T-helper 22 cell (primary cell): Measurements from ENCODE around the gene SYCE3.

Experiments used
- DNase-seq: peaks from one replicate; pipeline ENCODE4 v3.0.0-alpha.2; 2020; ENCODE audit warnings: low read depth

Gene SYCE3

DNA sequence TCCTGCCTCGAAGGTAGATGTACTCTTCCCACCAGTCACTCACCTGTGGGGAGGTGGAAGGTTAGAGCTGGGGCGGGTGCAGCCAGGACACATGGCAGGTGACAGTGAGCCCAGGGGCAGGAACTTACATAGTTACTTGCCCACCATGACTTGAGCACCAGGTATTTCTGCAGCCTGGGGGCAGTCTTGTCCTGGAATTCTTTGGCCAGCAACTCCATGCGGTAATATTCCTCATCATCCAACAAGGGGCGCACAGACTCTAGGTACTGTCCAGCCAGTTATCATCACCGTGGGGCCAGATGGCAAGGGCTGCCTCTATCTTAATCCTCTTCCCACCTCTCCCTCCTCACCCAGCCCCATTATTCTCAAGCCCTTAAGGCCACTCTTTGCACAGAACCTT, 13.4 kb upstream of the SYCE3 start:
- no peak for DNase-seq

DNA sequence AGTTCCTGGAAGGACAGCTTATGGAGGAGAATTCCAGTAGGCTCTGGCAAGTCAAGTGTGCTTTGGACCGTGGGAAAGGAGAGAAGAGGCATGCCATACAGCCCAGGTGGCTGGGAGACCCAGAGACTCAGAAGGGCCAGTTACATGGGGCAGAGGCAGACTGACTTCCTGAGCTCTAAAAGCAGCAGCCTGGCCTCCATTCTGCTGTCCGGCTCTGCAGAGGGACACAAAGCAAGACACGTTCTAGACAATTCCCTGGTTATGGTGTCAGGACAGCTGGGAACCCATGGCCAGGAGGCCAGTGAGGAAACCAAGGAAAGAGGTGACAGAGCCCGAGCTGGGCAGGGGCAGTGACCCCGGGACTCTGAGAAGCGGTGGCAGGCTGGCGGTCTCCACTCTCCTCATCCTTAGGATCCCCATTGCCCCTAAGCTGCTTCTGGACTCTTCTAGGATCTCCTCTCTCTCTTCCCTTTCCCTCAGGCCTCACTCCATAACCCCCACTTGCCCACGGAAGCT, 12.8 kb upstream of the SYCE3 start:
- no peak for DNase-seq

DNA sequence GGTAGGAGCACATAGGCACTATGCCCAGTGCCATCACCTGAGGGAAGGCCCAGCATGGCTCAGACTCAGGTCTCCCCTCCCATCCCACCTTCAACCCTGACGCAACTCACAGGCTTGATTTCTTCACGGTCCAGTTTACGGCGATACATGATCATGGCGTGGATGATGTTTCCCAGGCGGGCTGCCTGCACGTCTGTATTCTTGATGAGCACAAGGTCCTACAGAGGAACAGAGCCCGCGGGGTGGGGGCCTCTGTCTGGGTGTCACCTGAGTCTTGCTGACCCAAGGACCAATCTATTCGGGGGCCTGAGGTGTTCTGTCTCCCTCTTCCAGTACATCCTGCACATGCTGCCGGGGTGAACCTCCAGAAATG, 11.7 kb upstream of the SYCE3 start:
- DNase-seq = no peak

DNA sequence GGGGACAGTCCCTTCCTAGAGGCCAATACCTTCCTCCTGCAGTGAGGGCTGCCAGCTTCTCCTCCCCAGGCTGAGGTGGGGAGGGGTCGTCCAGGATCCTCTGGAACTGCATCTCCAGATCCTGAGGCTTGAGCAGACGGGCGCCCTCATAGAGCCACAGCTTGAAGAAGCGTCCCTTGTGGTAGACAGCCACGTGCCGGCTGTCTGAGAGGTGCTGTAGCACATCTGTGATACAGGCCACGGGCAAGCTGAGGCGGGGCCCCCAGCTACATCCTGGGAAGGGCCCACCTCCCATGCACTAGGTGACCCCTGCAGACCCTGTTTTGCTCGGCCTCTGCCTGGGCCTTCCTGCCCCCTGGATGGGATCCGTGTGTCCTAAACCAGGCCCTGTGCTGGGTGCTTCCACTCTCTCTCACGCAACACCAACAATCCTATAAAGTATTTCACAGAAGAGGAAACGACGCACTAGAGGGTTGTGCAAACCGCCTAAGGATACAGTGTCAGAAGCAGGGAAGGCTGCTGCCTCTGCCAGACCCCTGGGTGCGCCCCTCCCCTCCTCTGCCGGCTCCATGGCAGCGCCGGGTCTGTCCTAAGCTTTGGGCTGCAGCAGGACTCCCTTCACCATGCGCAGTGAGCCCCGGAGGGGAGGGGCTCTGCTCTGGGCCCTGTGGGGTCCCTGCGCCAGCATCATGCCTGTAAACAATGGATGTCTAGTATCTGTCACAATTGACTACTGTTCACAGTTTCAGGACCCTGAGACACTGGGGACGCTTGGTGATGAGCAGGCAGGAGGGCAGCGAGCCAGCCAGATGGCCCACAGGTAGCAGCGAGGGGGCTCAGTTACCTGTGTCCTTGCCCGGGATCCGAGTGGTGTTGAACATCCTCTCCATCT, 11.0 kb upstream of the SYCE3 start:
- no peak for DNase-seq

DNA sequence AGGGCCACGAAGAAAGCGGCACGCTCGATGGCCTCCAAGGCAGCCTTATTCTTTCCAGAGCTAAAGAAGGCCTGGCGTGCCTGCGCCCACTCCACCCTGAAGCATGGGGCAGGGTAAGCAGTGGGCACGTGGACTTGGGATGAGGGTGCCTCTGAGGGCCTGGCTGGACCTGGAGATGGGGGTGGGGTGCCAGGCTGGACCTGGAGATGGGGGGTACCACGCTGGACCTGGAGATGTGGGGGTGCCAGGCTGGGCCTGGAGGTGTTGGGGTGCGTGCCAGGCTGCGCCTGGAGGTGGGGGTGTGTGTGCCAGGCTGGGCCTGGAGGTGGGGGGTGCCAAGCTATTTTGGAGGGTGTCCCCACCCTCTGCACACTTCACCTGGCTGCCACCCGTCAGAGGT, 10.2 kb upstream of the SYCE3 start:
- DNase-seq = no peak

DNA sequence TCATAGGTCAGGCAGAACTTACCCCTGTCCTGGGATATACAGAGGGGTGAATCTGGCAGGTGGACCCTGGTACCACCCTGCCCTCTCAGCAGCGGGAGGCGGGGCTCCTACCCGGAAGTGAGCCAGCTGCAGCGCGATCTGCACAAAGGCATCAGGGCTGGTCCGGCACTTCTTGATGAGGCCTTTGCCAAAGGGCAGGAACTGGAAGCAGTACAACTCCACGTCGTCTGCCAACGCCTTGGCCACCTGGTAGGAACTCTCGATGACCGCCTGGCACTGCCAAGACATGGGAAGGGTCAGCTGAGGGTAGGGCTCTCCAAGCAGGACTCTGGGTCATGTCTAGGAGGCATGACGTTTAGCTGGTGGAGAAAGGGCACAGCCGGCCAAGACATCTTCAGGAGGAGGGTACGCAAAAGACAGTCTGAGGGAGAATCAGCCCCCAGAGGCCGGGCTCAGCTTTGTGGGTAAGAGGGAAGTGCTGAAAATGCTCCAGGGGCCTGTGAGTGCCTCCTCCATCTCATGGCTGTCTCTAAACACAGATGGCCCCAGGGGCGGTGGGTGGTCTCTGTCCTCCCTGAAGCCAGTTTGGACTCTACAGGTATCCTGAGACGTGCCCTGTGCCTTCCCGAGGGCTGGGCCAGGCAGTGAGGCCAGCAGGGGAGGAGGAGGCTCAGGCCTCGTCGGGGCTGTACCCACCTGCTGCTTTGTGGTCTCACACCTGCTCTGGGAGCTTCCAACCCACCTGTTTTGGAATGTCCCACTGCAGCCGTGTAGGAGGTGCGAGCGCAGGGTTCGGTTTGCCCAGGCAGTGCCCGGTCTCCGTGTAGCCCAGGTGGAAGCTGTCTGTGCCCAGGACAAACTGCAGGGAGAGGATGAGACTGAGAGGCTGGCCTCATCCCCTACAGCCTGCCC, 8.8 kb upstream of the SYCE3 start:
- DNase-seq = no peak

DNA sequence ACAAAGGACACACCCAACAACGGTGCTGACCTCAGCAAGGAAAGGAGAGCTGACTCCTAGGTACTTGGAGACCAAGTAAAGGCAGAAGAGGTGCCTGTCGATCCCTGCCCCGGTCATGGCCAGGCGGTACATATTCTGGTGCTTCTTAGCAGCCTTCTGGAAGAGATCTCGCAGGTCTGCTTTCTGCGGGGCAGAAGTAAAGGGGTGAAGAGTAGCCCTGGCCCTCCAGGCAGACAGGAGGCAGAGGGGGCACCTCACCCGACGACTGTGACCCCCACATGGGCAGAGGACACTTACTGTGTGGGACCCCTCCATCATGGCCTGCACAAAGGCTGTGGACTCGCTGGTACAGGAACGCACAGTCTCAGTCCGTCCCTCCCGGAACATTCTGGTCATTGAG, 8.1 kb upstream of the SYCE3 start:
- no peak for DNase-seq

DNA sequence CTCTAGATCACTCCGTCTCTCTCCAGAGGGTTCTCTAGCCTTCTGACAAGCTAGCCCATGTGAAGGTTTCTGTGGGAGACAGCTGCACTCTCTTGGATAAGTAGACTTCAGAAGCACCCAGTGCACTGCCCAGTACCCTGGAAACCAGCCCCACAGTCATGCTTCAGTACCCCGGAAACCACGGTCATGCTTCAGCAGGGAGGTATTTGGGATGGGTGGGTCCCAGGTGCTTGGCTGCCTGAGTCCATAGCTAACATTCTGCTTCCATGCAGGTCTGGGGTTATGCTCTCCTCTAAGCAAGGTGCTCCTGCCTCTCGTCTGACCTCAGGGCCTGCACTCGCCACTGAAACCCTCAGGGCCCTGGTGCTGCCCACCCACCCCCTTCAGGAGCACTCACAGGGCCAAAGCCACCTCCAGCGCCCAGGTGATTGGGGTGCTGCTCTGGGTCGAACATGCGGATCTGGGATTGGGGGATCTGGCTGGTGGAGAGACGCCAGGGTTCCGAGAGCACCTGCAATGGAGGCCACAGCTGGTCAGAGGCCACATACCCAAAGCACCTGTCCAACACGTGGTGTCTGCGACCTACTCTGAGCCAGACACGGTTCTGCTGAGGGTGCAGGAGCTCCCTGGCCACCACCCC, 7.3 kb upstream of the SYCE3 start:
- DNase-seq = no peak

DNA sequence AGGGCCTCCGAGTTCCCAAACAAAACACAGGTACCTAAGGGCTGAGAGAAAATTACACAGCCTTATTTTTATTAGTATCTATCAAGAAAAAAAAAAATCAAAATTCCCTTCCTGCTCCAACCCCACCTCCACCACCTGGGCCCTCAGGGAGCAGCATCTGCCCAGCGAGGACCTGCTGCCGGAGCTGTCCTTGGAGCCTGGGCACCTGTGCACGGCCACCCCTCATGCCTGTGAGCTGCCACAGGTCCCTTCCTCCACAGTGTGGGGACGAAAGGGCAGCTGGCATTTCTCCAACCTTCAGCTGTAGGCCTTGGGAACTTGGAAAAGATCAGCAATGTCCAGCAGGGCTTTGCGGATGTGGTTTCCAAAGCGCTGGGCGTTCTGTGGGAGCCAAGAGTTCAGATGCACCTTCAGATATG, 6.3 kb upstream of the SYCE3 start:
- DNase-seq = no peak

DNA sequence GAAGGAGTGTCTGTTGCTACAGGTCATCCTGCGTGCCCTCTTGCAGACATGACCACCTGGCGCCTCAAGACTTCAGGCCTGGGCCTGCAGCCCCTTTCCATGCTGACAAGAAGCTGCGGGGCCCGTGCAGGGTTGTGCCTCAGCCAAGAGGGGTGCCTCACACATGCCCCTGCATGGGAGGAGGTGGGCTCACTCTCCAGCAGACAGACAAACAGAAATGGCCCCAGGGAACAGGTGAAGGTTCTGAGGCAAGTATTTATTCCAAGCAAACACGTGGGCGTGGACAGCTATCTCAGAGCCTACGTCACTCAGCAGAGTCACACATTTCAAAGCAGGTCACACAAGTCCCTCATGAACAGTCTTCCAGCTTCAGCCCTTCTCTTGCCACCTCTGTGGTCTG, 5.9 kb upstream of the SYCE3 start:
- no peak for DNase-seq

DNA sequence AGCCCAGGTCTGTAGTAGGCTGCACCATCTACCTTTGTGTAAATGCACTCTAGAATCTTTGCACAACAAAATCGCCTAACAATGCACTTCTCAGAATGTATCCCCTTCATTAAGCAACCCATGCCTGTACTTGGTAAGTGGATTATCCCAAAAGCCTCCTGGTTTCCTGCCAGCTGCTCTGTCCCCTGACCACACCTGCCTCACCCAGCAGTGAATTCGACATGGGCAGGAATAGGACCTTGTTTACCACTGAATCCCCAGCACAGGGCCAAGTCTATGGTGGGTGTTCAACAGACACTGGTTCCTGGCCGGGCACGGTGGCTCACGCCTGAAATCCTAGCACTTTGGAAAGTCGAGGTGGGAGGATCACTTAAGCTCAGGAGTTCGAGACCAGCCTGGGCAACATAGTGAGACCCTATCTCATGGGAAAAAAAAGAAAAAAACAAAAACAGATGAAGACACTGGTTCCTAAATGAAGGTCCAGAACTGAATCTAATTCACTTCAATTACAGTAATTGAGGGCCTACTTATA, 5.1 kb upstream of the SYCE3 start:
- no peak for DNase-seq

DNA sequence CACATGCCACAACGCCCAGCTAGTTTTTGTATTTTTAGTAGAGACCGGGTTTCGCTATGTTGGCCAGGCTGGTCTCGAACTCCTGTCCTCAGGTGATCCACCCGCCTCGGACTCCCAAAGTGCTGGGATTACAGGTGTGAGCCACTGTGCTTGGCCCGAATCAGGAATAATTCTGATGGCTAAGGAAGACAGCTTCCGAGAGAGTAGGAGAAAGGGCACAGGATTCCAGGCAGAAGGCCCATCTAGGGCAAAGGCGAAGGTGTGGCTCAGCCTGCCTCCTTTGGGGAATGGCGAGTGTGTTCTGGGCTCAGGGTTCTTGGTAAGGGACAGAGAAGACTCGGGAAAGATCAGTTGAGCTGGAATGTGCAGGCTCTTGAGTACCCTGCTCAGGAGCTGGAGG, 1.6 kb upstream of the SYCE3 start:
- DNase-seq = no peak

DNA sequence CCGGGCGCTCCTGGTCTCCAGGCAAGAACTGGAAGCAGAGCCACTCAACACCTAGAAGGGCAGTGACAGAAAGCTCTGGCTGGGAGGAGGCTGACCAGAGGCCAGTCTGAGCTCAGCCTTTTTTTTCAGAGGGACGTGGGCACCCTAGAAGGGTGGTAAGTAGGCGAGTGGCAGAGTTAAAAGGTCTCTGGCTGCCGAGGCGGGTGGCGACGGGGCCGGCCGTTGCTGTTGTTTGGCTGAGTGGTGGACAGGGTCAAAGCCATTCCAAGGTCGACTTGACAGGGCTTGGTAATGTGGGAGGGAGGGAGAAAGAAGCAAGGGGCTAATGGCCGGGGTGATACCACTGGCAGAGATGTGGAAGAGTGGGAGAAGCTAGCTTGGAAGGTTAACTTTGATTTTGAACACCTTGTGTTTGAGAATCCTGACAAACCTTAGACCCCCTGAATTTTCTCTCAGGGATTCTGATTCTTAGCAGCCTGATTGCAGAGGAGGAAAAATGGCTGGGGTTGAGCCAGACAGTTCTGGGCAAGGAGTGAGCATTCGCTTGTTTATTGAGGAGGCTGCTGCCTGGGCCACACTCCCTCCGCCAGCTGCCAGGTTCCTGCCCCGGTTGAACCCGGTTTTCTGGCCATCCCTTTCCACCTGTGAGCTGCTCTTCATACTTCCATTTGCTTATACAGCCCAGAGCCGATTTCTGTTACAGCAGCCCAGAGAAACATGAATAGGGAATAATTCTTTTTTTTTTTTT, 868 bp upstream of the SYCE3 start:
- no peak for DNase-seq

DNA sequence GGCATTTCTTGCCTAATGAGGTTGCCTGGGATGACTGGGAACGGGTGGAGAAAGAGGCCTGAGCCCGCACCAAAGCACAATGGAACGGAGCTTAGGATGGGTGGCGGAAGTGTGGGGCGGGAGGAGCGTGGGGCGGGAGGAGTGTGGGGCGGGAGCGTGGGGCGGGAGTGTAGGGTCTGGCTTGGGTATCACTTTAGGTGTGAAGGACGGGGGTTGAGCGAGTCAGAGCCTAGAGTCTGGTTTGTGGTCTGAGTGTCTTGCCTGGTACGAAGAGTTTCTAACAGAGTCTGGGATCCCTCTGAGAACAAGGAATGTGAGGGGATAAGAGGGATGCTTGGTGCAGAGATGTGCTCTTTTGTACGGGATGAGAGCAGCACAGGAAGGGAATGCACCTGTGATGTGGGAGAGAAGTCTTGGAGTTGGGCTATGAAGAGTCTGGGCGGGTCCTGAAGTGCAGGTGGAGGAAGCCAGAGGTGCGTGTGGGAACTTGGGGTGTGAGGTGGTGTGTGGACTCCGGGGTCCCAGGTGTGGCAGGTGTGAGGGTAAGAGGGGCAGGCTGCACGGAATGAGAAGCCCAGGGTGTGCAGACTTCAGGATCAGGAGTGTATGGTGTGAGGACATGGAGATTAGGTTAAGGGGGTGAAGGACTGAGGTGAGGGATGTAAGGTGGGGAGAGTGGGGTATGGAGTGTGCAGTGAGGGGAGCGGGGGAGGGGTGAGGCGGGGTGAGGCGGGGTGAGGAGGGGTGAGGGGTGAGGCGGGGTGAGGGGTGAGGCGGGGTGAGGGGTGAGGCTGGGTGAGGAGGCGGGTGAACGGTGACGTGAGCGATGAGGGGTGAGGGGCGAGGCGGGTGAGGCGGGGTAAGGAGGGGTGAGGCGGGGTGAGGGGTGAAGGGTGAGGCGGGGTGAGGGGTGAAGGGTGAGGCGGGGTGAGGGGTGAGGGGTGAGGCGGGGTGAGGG, 1.0 kb downstream of the SYCE3 start:
- DNase-seq = no peak

DNA sequence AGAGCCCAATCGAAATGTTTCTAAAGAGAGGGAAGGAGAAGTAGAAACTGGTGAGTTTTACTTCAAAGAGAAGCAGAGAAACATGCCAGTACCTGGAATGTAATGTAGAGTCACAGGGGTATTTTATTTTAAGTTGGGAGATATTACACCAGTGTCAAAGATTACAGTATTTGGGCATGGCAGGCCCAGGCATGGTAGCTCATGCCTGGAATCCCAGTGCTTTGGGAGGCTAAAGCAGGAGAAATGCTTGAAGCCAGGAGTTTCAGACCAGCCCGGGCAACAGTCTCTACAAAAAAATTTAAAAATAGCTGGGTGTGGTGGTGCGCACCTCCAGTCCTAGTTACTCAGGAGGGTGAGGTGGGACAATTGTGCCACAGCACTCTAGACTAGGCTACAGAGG, 2.7 kb downstream of the SYCE3 start:
- DNase-seq = no peak

DNA sequence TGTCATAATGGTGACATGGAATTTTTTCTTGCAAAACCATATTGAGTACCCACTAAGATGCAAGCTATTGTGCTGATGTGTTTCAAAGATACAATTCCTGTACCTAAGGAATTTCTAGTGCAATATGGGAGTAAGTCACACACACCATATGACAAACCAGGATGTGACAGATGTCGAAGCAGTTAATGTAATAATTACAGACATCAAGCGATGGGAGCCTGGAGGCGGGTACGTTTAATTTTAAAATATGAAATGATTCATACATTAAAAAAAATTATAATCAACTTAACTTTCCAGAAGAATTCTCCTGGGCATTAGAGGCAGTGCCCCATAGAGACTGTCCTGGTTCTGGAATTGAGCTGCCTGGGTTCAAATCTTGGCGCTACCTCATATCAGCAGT, 6.0 kb downstream of the SYCE3 start:
- no peak for DNase-seq

DNA sequence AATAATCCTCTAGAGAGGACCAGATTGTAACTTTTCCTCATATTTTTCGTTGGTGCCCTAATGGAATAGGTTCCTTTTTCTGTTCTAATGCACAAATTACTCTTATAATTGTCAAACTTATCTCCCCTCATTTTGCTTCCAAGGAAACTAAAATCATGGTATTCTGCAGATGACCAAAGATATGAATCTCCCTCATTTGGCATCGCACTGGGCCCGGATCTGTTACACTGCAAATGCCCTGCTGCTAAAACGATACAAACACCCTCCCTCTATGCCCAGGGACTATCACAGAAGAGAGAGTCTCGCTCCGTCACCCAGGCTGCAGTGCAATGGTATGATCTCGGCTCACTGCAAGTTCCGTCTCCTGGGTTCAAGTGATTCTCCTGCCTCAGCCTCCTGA, 9.4 kb downstream of the SYCE3 start:
- no peak for DNase-seq

DNA sequence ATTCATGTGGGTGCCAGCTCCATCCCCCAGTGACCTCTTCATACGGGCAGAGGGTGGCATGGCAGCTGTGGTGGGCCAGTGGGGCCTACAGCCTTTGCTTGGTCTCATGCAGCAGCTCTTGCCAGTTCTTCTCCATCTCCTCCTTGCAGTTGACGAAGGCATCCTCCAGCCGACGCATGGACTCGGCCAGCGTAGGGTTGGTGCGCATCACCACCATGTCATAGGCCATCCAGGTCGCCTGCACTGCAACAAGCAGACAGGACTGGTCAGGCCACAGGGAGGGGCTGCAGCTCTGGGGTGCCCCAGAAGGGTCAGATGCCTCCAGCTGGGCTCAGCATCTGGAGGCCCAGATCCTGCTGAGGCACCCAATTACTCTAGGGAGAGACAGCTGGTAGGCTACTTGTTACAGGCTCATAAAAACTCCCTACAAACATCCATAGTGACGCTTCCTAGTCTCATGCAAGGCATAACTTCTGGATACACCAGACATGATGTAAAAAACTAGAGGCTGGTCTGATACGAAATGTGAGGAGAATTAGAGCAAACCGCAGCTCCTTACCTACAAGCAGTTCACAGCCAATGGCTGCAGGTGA, 11.5 kb downstream of the SYCE3 start:
- DNase-seq = no peak

DNA sequence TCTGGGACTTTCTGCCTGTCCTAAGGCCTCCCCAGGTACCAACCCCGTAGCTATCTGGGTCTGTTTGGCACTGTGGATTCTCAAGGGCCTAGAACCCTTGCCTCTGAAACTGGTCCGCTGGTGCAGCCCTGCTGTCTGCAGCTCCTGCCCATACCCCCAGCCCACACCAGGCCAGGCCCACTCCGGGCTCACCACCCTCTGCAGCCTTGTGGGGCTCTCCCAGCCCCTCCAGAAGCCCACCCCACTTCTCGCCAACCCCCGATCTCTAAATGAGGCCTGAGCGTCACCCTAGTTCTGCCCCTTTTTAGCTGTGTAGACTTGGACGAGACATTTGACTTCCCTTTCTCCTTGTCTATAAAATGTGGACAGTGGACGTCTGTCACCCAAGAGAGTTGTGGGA, 12.3 kb downstream of the SYCE3 start:
- no peak for DNase-seq
